Neuronal stem cell (in vitro differentiated cells): ENCODE measurements around the gene MED15.

Source experiments
- DNase-seq: peaks from one replicate; pipeline ENCODE4 v3.0.0-alpha.2; 2013; ENCODE audit warnings: low spot score
- H2AFZ ChIP-seq: one replicate; pipeline ENCODE4 v1.6.1; 2013; ENCODE audit warnings: mild to moderate bottlenecking, low read length, inconsistent platforms
- H2AK5ac ChIP-seq: 2 replicates; pipeline ENCODE4 v1.6.1; 2013; ENCODE audit warnings: low read depth, mild to moderate bottlenecking, inconsistent platforms, low read length, moderate library complexity, mixed read lengths
- H2BK120ac ChIP-seq: 2 replicates; pipeline ENCODE4 v1.6.1; 2013; ENCODE audit warnings: low read depth, mild to moderate bottlenecking, inconsistent platforms, low read length, moderate library complexity, mixed read lengths
- H2BK12ac ChIP-seq: one replicate; pipeline ENCODE4 v1.6.1; 2013; ENCODE audit warnings: low read length, inconsistent platforms
- H2BK15ac ChIP-seq: 2 replicates; pipeline ENCODE4 v1.6.1; 2013; ENCODE audit warnings: mild to moderate bottlenecking, low read length, inconsistent platforms, mixed read lengths
- H2BK5ac ChIP-seq: one replicate; pipeline ENCODE4 v1.6.1; 2013; ENCODE audit warnings: inconsistent platforms, mild to moderate bottlenecking, low read length, moderate library complexity
- H3K14ac ChIP-seq: one replicate; pipeline ENCODE4 v1.6.1; 2013; ENCODE audit warnings: low read length, inconsistent platforms
- H3K18ac ChIP-seq: 2 replicates; pipeline ENCODE4 v1.6.1; 2013; ENCODE audit warnings: low read length, inconsistent platforms
- H3K23ac ChIP-seq: 2 replicates; pipeline ENCODE4 v1.6.1; 2013; ENCODE audit warnings: low read depth, mild to moderate bottlenecking, mixed read lengths, low read length, inconsistent platforms; ENCODE audit not compliant: poor library complexity
- H3K27ac ChIP-seq: replicated peaks from 3 replicates; pipeline ENCODE4 v1.5.1; 2013; ENCODE audit warnings: low read length, inconsistent platforms
- H3K27me3 ChIP-seq, 3 experiments: 2 replicates each; pipeline ENCODE4 v1.6.1; 2013; ENCODE audit warnings: low read length in 3 of 3, mild to moderate bottlenecking in 2 of 3, inconsistent platforms in 1 of 3, low read depth in 1 of 3, mixed read lengths in 1 of 3, moderate library complexity in 1 of 3; ENCODE audit not compliant: control insufficient read depth in 3 of 3, insufficient read depth in 3 of 3
- H3K36me3 ChIP-seq, 2 donors: replicated peaks in 1 of 2; 2 replicates each; pipeline ENCODE4 v1.6.1; 2013; ENCODE audit warnings: low read length in 2 of 2; ENCODE audit not compliant: control insufficient read depth in 2 of 2, insufficient read depth in 2 of 2
- H3K4ac ChIP-seq: 2 replicates; pipeline ENCODE4 v1.6.1; 2013; ENCODE audit warnings: inconsistent platforms, mild to moderate bottlenecking, low read length, moderate library complexity
- H3K4me1 ChIP-seq, 2 donors: 1 replicate in 1 of 2; 2 replicates in 1 of 2; pipeline ENCODE4 v1.6.1; 2013; ENCODE audit warnings: low read length in 2 of 2, low read depth in 1 of 2; ENCODE audit not compliant: control insufficient read depth in 2 of 2, insufficient read depth in 1 of 2
- H3K4me2 ChIP-seq: one replicate; pipeline ENCODE4 v1.6.1; 2013; ENCODE audit warnings: mild to moderate bottlenecking, low read length, inconsistent platforms; ENCODE audit not compliant: insufficient read depth, poor library complexity, severe bottlenecking
- H3K4me3 ChIP-seq, 2 donors: 2 replicates each; pipeline ENCODE4 v1.5.1; 2013; ENCODE audit warnings: low read length in 2 of 2, mild to moderate bottlenecking in 2 of 2, inconsistent platforms in 1 of 2, moderate library complexity in 1 of 2
- H3K79me1 ChIP-seq: one replicate; pipeline ENCODE4 v1.6.1; 2013; ENCODE audit warnings: low read depth, mild to moderate bottlenecking, inconsistent platforms, low read length, moderate library complexity
- H3K9ac ChIP-seq: one replicate; pipeline ENCODE4 v1.6.1; 2013; ENCODE audit warnings: mild to moderate bottlenecking, low read depth, low read length, inconsistent platforms; ENCODE audit not compliant: poor library complexity
- H3K9me3 ChIP-seq, 2 donors: replicated peaks in 1 of 2; 2 replicates each; pipeline versions ENCODE3 to v1.6.1; 2013; ENCODE audit warnings: low read length in 2 of 2, mild to moderate bottlenecking in 2 of 2, inconsistent platforms in 1 of 2, low read depth in 1 of 2, mixed read lengths in 1 of 2, moderate library complexity in 1 of 2; ENCODE audit not compliant: control insufficient read depth in 2 of 2, insufficient read depth in 1 of 2
- H4K8ac ChIP-seq: one replicate; pipeline ENCODE4 v1.6.1; 2013; ENCODE audit warnings: low read depth, mild to moderate bottlenecking, inconsistent platforms, low read length, moderate library complexity
- H4K91ac ChIP-seq: one replicate; pipeline ENCODE4 v1.6.1; 2013; ENCODE audit warnings: low read length, low read depth, mild to moderate bottlenecking, inconsistent platforms; ENCODE audit not compliant: poor library complexity
- WGBS, 2 donors: extraction: QIAGEN DNeasy Blood & Tissue Kit; methylation state at CpG; one replicate each; pipeline ENCODE4 v1.1.7; 2013; ENCODE audit warnings: missing lambda C conversion rate in 2 of 2, mixed read lengths in 1 of 2; ENCODE audit not compliant: insufficient read length in 2 of 2, insufficient replicate concordance in 1 of 2; ENCODE audit errors: extremely low coverage in 2 of 2; 5-methylcytosine and 5-hydroxymethylcytosine counted together

MED15 gene

GRCh38 chr22:20552443-20553401 lies 45.3 kb downstream of the MED15 start:
- Histone ChIP-seq H3K27me3 (no peaks in the 10 kb centered on the region), H3K9me3 (peaks cover 0 to 8% of the 10 kb centered on the region in 2 donors), H2BK5ac (no peak overlapping the region), H2BK120ac (no peak overlapping the region), H3K79me1 (peaks cover 15% of the 10 kb centered on the region), H3K4ac (no peak overlapping the region), H3K4me1 (peaks cover 2 to 24% of the 10 kb centered on the region in 2 donors), H2BK12ac (no peak overlapping the region), H3K36me3 (peaks cover 32 to 72% of the 10 kb centered on the region in 2 donors), H3K4me3 (no peak overlapping the region), H3K9ac (no peak overlapping the region), H3K18ac (peak overlapping the region; percentile 74), H3K14ac (no peak overlapping the region), H3K23ac (peak overlapping the region; percentile 52), H3K4me2 (no peak overlapping the region), H3K27ac (no peak overlapping the region), H4K8ac (no peak overlapping the region), H2BK15ac (no peak overlapping the region), H2AFZ (no peak overlapping the region), H2AK5ac (no peak overlapping the region), H4K91ac (no peak overlapping the region)
- whole genome bisulfite sequencing, 2 donors = no CpG with 5 or more reads among the region's 15 CpGs
- DNase-seq = no peak

- H3K27me3 ChIP-seq = no peaks in the 10 kb centered on the region
- H3K23ac ChIP-seq = peak overlapping the region; percentile 77
- H4K91ac ChIP-seq = no peak overlapping the region
- no peak for DNase-seq
- H2AFZ ChIP-seq = no peak overlapping the region
- no peak overlapping the region for H2AK5ac ChIP-seq
- peak overlapping the region; percentile 38 for H3K9ac ChIP-seq
- H3K4me2 ChIP-seq = no peak overlapping the region
- no peak overlapping the region for H2BK120ac ChIP-seq
- H3K36me3 ChIP-seq = peaks cover 41 to 82% of the 10 kb centered on the region in 2 donors
- no peak overlapping the region for H3K4ac ChIP-seq
- H3K4me1 ChIP-seq = peaks cover 2 to 22% of the 10 kb centered on the region in 2 donors
- no peak overlapping the region for H2BK15ac ChIP-seq
- H3K9me3 ChIP-seq = peaks cover 6 to 21% of the 10 kb centered on the region in 2 donors
- no CpG with 5 or more reads among the region's 8 CpGs for WGBS, 2 donors
- peak overlapping the region; percentile 58 for H3K14ac ChIP-seq
- peak overlapping the region; percentile 95 for H4K8ac ChIP-seq
- H3K79me1 ChIP-seq = peaks cover 14% of the 10 kb centered on the region
- H2BK12ac ChIP-seq = no peak overlapping the region
- H3K4me3 ChIP-seq = no peak overlapping the region
- H2BK5ac ChIP-seq = no peak overlapping the region
- no peak overlapping the region for H3K27ac ChIP-seq
- H3K18ac ChIP-seq = no peak overlapping the region
These were observed 46.7 kb downstream of the MED15 start for GRCh38 chr22:20553947-20554741.

GRCh38 chr22:20554824-20555223 lies 47.4 kb downstream of the MED15 start:
- no peak overlapping the region for H2BK15ac ChIP-seq
- H3K27ac ChIP-seq = no peak overlapping the region
- peaks cover 9 to 28% of the 10 kb centered on the region in 2 donors for H3K9me3 ChIP-seq
- H3K18ac ChIP-seq = no peak overlapping the region
- H3K36me3 ChIP-seq = peaks cover 42 to 89% of the 10 kb centered on the region in 2 donors
- no peak overlapping the region for H2BK12ac ChIP-seq
- H2AFZ ChIP-seq = no peak overlapping the region
- H3K9ac ChIP-seq = no peak overlapping the region
- H3K14ac ChIP-seq = no peak overlapping the region
- peaks cover 2 to 17% of the 10 kb centered on the region in 2 donors for H3K4me1 ChIP-seq
- H3K4ac ChIP-seq = no peak overlapping the region
- no peak overlapping the region for H2AK5ac ChIP-seq
- peak overlapping the region; percentile 77 for H3K23ac ChIP-seq
- H2BK120ac ChIP-seq = no peak overlapping the region
- no peak for DNase-seq
- no peak overlapping the region for H4K8ac ChIP-seq
- H4K91ac ChIP-seq = no peak overlapping the region
- H3K79me1 ChIP-seq = peaks cover 11% of the 10 kb centered on the region
- H3K4me2 ChIP-seq = no peak overlapping the region
- H3K4me3 ChIP-seq = no peak overlapping the region
- H2BK5ac ChIP-seq = no peak overlapping the region
- WGBS, 2 donors = no CpG with 5 or more reads among the region's 14 CpGs
- H3K27me3 ChIP-seq = no peaks in the 10 kb centered on the region

- no peaks in the 10 kb centered on the region for H3K27me3 ChIP-seq
- no peak overlapping the region for H3K14ac ChIP-seq
- H3K9me3 ChIP-seq = peaks cover 10 to 29% of the 10 kb centered on the region in 2 donors
- H3K4me1 ChIP-seq = no peaks in the 10 kb centered on the region
- DNase-seq = no peak
- H2BK5ac ChIP-seq = no peak overlapping the region
- H2BK120ac ChIP-seq = no peak overlapping the region
- no peak overlapping the region for H4K8ac ChIP-seq
- H3K36me3 ChIP-seq = peaks cover 35 to 95% of the 10 kb centered on the region in 2 donors
- no peak overlapping the region for H3K18ac ChIP-seq
- H3K79me1 ChIP-seq = peaks cover 3% of the 10 kb centered on the region
- WGBS, 2 donors = no CpG with 5 or more reads among the region's 2 CpGs
- peak overlapping the region in 1 of 2 donors; percentile 34 for H3K4me3 ChIP-seq
- H3K27ac ChIP-seq = no peak overlapping the region
- no peak overlapping the region for H3K23ac ChIP-seq
- H3K4ac ChIP-seq = no peak overlapping the region
- no peak overlapping the region for H2BK12ac ChIP-seq
- H2AK5ac ChIP-seq = no peak overlapping the region
- no peak overlapping the region for H4K91ac ChIP-seq
- no peak overlapping the region for H2BK15ac ChIP-seq
- no peak overlapping the region for H3K9ac ChIP-seq
- no peak overlapping the region for H3K4me2 ChIP-seq
- no peak overlapping the region for H2AFZ ChIP-seq
These were observed 51.1 kb downstream of the MED15 start for GRCh38 chr22:20558534-20558933.
